Suppressor macrophage treated with lipopolysaccharide for 1 hour (primary cell): ENCODE results near the gene TBX19.

ENCODE experiments used
- DNase-seq, 3 donors: peaks; one replicate each; pipeline ENCODE4 v3.0.0-alpha.2; 2020 to 2022

Gene TBX19

GRCh38 chr1:168285521-168285790 is 4.8 kb downstream of the TBX19 start:
- DNase-seq, result no peak

GRCh38 chr1:168285971-168286927 is 5.6 kb downstream of the TBX19 start:
- DNase-seq, result no peak

- peak; percentile 10 to 65 (median 55) for DNase-seq
These were observed 6.6 kb downstream of the TBX19 start for GRCh38 chr1:168287237-168287664.

- no peak for DNase-seq
These were observed 7.8 kb downstream of the TBX19 start for GRCh38 chr1:168288311-168289052.

- DNase-seq, result no peak
These were observed 10.7 kb downstream of the TBX19 start for GRCh38 chr1:168291222-168291837.

GRCh38 chr1:168293356-168293755 is 12.7 kb downstream of the TBX19 start:
- no peak for DNase-seq

GRCh38 chr1:168295411-168296114 is 14.9 kb downstream of the TBX19 start:
- DNase-seq, result no peak

- DNase-seq, result no peak
These were observed 16.5 kb downstream of the TBX19 start for GRCh38 chr1:168297019-168297730.

GRCh38 chr1:168298446-168298845 is 17.8 kb downstream of the TBX19 start:
- DNase-seq, result no peak

GRCh38 chr1:168300626-168301025 is 19.9 kb downstream of the TBX19 start:
- no peak for DNase-seq

GRCh38 chr1:168301664-168302320 is 21.1 kb downstream of the TBX19 start:
- no peak for DNase-seq

- no peak for DNase-seq
These were observed 23.3 kb downstream of the TBX19 start for GRCh38 chr1:168303716-168304540.

GRCh38 chr1:168304865-168305264 is 24.2 kb downstream of the TBX19 start:
- DNase-seq, result no peak

GRCh38 chr1:168312718-168313604 is 32.3 kb downstream of the TBX19 start:
- DNase-seq, result peak in 1 of 3 donors; percentile 6

GRCh38 chr1:168316142-168316541 is 35.5 kb downstream of the TBX19 start:
- DNase-seq, result no peak

GRCh38 chr1:168317309-168317708 is 36.6 kb downstream of the TBX19 start:
- DNase-seq, result no peak

- DNase-seq, result no peak
These were observed 39.0 kb downstream of the TBX19 start for GRCh38 chr1:168319691-168320090.

- DNase-seq, result no peak
These were observed 39.5 kb downstream of the TBX19 start for GRCh38 chr1:168320149-168320548.

- DNase-seq, result peak; percentile 27 to 58 (median 47)
These were observed 40.2 kb downstream of the TBX19 start for GRCh38 chr1:168320800-168321450.
